Muscle of leg (tissue), 11 donors: ENCODE results near the gene MPLKIP. TPM values are rescaled to one million over a fixed set of nuclear protein-coding genes. Genes with fewer than 3 reads are reported as not detected.

Experiments
- DNase-seq: peaks from one replicate; pipeline ENCODE4 v3.0.0; 2013
- H3K27ac ChIP-seq: one replicate; pipeline ENCODE4 v1.5.1; 2013; ENCODE audit warnings: mild to moderate bottlenecking, low read length, control low read depth
- H3K27me3 ChIP-seq: one replicate; pipeline ENCODE4 v1.6.1; 2013; ENCODE audit warnings: low read length; ENCODE audit not compliant: control insufficient read depth, insufficient read depth
- H3K36me3 ChIP-seq: one replicate; pipeline ENCODE4 v1.6.1; 2013; ENCODE audit warnings: low read length; ENCODE audit not compliant: control insufficient read depth, insufficient read depth
- H3K4me1 ChIP-seq: one replicate; pipeline ENCODE4 v1.6.1; 2013; ENCODE audit warnings: low read length; ENCODE audit not compliant: control insufficient read depth, insufficient read depth
- H3K4me3 ChIP-seq: one replicate; pipeline ENCODE4 v1.5.1; 2013; ENCODE audit warnings: low read length, control low read depth
- H3K9me3 ChIP-seq: replicated peaks from 2 replicates; pipeline ENCODE4 v1.6.1; 2013; ENCODE audit warnings: low read depth, low read length; ENCODE audit not compliant: control insufficient read depth
- whole genome bisulfite sequencing: methylation state at CpG from one replicate; pipeline ENCODE4 v1.1.5; 2013; ENCODE audit warnings: missing lambda C conversion rate; ENCODE audit not compliant: insufficient coverage; 5-methylcytosine and 5-hydroxymethylcytosine counted together
- polyA plus RNA-seq, 8 donors: library from polyadenylated mRNA; unstranded; fragments of 120-200 nt; gene quantifications; one replicate each; pipeline versions ENCODE4 v1.2.1 to v1.2.3, GENCODE V29; 2013; ENCODE audit warnings: inconsistent platforms in 1 of 8, low replicate concordance in 1 of 8; ENCODE audit not compliant: insufficient read length in 8 of 8, insufficient read depth in 1 of 8
- total RNA-seq: library from RNA; stranded (reverse); fragments of 120-200 nt; gene quantifications from one replicate; pipeline ENCODE4 v1.2.4, GENCODE V29; 2013

Gene MPLKIP
- total and polyA plus RNA-seq, 9 donors: 9.4 to 30.8 (median 22.2) TPM

DNA sequence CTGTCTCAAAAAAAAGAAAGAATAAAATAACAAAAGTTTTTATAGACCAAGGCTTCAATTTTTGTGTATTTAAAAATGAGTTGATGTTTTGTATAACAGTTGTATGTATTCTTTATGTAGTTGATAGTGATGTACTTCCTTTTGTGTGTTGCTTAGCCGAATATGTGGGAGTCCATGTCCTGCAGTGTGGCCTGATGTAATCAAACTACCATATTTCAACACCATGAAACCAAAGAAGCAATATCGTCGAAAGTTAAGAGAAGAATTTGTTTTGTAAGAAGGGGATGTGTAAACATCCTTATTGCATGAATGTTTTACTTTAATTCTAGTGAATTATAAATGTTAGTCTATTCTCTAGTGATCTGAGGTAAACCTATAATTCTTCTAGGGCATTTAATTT, 56.6 kb downstream of the MPLKIP start:
- Histone ChIP-seq H3K9me3 (no peaks in the 10 kb centered on the region), H3K4me1 (no peaks in the 10 kb centered on the region), H3K27ac (no peak overlapping the region), H3K27me3 (no peaks in the 10 kb centered on the region), H3K4me3 (no peak overlapping the region), H3K36me3 (peaks cover 4% of the 10 kb centered on the region)
- no CpG with 5 or more reads among the region's 3 CpGs for WGBS
- no peak for DNase-seq

Other genes with a start within 250 kb of the MPLKIP start
- 52.8 TPM for gene CDK13, start 184.4 kb downstream of the MPLKIP start, total RNA-seq
- gene CDK13, start 184.4 kb downstream of the MPLKIP start, polyA plus RNA-seq: 10 to 100 TPM; 32.3 to 43.9 (median 33.8) TPM
- gene SUGCT, start 383 bp upstream of the MPLKIP start, total RNA-seq: 6.1 TPM
- 1 to 10 TPM; 1.7 to 3.7 (median 3.0) TPM for gene SUGCT, start 383 bp upstream of the MPLKIP start, polyA plus RNA-seq